Astrocyte of the spinal cord (primary cell): Measurements from ENCODE around the gene EPHA10.
"Not testable (repeated sequence)": the region's sequence is repeated elsewhere in the genome, so short reads cannot be mapped to it uniquely, and the experiment has no call there.

Source experiments
- DNase-seq: peaks from one replicate; pipeline ENCODE4 v3.0.0; 2011; ENCODE audit warnings: low read depth, low spot score
- H3K4me3 ChIP-seq: 2 replicates; pipeline ENCODE4 v1.5.1; 2011; ENCODE audit warnings: low read depth, mild to moderate bottlenecking, low read length, moderate library complexity
- in situ Hi-C: cut with HindIII; loops from 2 replicates; pipeline ENCODE4 v1.10.0; 2017; ENCODE audit warnings: low sequenced_read_pairs
- TF ChIP-seq, protein P1 (sequence below): IDR thresholded peaks from 2 replicates; pipeline ENCODE4 v1.5.1; 2012; ENCODE audit warnings: low read depth, mild to moderate bottlenecking, low read length, inconsistent platforms

The EPHA10 gene

DNA sequence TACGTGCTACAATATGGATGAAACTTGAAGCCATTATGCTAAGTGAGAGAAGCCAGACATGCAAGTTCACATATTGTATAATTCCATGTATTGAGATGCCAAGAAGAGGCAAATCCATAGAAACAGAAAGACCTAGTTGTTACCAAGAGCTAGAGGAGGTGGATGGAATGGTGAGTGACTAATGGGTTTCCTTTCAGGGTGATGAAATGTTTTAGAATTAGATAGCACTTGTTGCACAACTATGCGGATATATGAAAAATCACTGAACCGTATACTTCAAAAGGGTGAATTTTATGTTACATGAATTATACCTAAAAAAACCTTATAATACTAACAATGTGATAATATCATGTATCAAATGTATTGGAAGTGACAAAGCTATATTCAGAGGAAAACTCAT lies 18.1 kb downstream of the EPHA10 start:
- in situ Hi-C loops = no loop called here
- TF ChIP-seq, protein P1, sequence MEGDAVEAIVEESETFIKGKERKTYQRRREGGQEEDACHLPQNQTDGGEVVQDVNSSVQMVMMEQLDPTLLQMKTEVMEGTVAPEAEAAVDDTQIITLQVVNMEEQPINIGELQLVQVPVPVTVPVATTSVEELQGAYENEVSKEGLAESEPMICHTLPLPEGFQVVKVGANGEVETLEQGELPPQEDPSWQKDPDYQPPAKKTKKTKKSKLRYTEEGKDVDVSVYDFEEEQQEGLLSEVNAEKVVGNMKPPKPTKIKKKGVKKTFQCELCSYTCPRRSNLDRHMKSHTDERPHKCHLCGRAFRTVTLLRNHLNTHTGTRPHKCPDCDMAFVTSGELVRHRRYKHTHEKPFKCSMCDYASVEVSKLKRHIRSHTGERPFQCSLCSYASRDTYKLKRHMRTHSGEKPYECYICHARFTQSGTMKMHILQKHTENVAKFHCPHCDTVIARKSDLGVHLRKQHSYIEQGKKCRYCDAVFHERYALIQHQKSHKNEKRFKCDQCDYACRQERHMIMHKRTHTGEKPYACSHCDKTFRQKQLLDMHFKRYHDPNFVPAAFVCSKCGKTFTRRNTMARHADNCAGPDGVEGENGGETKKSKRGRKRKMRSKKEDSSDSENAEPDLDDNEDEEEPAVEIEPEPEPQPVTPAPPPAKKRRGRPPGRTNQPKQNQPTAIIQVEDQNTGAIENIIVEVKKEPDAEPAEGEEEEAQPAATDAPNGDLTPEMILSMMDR = no peak
- no peak overlapping the region for H3K4me3 ChIP-seq
- no peak for DNase-seq

DNA sequence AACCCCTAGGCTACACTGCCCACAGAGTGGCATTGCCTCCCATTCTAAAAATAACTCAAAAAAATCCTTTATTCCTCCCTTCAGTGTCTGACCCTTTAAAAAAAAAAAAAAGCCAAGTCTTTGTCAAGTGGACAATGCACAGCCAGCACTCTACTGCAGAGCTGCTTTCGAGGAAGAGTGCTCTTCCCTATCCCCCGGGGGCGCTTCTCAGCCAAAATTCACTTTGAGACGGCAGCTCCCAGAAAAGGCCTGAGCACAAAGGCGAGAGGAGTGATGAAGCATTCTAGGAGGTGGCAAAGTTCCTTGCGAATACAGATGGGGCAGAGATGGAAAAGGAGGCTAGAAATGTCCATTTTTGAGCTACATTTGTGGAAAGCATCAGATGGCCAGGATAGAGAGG lies 23.3 kb downstream of the EPHA10 start:
- H3K4me3 ChIP-seq = no peak overlapping the region
- in situ Hi-C loops = no loop called here
- DNase-seq = no peak
- TF ChIP-seq, protein P1 = no peak

DNA sequence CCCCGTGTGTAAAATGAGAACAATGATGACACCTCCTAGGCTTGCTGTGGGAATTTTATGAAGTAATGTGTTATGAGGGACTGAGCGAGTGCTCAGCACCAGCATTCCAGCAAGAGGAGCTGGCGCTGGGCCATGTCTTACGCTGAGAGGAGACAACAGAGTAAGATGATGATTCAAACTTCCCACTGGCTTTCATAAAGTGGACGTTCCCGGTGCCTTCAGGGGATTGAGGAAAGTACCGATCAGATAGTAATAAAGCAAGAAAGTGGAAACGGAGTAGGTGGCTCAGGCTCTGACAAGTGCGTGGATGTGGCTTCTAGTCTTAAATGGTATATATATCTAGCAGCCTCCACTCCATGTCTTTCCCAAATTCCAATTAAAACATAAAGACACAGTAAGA lies 23.8 kb downstream of the EPHA10 start:
- TF ChIP-seq, protein P1 = no peak
- in situ Hi-C loops = no loop called here
- DNase-seq = no peak

DNA sequence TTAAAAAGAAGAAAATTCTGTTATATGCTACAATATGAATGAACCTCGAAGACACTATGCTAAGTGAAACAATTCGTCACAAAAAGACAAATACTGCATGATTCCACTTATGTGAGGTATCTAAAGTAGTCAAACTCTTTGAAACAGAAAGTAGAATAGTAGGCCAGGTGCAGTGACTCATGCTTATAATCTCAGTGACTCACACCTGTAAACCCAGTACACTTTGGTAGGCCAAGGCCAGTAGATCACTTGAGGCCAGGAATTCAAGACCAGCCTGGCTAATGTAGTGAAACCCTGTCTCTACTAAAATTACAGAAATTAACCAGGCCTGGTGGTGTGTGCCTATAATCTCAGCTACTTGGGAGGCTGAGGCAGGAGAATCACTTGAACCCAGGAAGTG lies 25.7 kb downstream of the EPHA10 start:
- TF ChIP-seq, protein P1 = no peak
- in situ Hi-C loops = no loop called here
- H3K4me3 ChIP-seq = no peak overlapping the region
- DNase-seq = no peak

More for the DNA sequence above, 23.8 kb downstream of the EPHA10 start:
- H3K4me3 ChIP-seq = no peak overlapping the region

DNA sequence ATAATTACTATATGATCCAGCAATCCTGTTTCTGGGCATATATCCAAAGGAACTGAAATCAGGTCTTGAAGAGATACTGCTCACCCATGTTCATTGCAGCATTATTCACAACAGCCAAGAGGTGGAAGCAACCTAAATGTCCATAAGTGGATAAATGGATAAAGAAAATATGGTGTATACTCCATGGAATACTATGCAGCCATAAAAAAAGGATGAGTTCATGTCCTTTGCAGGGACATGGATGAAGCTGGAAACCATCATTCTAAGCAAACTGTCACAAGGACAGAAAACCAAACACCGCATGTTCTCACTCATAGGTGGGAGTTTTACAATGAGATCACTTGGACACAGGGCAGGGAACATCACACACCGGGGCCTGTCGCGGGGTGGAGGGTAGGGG lies 26.3 kb downstream of the EPHA10 start:
- in situ Hi-C loops, DNase-seq, H3K4me3 ChIP-seq: not testable (repeated sequence)

DNA sequence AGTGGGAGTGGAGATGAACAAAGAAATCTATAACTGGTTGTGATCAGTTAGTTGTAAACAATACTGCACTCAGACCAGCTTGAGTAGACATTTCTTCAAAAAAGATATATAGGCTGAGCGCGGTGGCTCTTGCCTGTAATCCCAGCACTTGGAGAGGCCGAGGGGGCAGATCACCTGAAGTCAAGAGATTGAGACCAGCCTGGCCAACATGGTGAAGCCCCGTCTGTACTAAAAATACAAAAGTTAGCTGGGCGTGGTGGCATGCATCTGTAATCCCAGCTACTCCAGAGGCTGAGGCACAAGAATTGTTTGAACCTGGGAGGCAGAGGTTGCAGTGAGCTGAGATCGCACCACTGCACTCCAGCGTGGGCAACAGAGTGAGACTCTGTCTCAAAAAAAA lies 26.9 kb downstream of the EPHA10 start:
- H3K4me3 ChIP-seq, in situ Hi-C loops, DNase-seq: not testable (repeated sequence)

DNA sequence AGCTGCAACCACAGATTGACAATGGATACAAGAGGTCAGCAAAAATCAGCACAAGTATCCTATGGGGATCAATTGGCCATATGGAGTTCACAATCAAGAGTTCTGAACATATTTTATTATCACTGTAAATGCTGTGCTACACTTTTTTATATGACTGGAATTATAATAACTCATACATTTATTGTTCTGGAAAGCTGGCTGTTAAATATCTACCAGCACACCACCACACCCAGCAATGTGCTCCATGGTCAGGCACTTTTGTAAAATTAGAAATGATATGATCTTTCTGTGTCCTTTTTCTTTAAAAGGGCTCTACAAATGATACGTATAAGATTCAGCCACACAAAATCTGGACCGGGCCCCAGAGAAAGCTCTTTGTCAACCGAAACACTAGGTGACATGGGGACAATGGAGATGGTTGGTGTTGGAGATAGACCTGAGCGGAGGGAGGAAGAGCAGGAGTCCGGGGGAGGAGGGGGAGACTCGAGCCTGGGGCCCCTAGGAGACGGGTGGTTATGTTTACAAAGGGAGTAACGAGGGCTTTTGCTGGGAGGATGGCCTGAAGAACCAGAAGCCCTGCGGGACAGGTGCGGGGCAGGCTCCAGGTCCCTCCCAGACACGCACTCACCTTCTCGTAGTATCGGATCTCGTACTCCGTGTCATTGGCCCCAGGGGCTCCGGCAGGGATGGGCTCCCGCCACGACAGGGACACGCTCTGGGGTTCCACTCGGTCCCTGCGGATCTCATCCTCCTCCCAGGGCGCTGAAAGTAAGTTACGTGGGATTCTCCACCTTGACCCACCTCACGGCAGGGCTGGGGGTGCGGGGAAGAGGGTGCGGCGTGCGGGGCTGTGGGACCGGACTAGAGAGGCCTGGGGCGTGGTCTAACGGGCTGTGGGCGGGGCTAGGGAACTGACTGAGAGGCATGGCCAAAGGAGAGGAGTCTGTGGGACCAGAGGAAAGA lies 30.0 kb downstream of the EPHA10 start:
- H3K4me3 ChIP-seq = no peak overlapping the region
- no peak for DNase-seq
- in situ Hi-C loops = no loop called here

More for the DNA sequence above, 30.0 kb downstream of the EPHA10 start:
- TF ChIP-seq, protein P1 = no peak
